Medulla oblongata (tissue), 1 donor: ENCODE measurements around the gene MPC1.
"Not testable (repeated sequence)": the region's sequence is repeated elsewhere in the genome, so short reads cannot be mapped to it uniquely, and the experiment has no call there.

ENCODE experiments used
- DNase-seq: peaks from one replicate; pipeline ENCODE4 v3.0.0-alpha.2; 2015; ENCODE audit errors: extremely low spot score

The MPC1 gene

DNA sequence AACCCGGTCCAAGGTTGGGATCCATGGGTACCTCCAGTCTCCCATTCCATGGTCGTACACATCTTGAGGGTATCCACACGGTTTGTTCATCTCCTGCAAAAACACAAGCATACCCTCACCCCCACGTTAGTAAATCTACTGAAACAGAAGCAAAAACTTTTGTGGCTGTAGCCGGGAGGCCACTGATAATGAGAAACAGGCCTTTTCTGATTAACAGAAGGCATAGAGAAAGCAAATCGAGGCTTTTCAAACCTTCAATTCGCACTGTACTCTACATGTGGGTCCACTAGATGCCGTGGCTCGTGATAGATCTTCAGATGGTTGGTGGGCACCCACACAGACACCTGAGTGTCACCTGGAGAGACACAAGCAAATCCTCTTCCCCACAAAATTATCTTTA is 37.1 kb downstream of the MPC1 start:
- DNase-seq = not testable (repeated sequence)

- DNase-seq = not testable (repeated sequence)
These were observed 37.8 kb downstream of the MPC1 start for GRCh38 chr6:166344921-166345320.

- DNase-seq = no peak
These were observed 38.5 kb downstream of the MPC1 start for GRCh38 chr6:166344240-166344639.

DNA sequence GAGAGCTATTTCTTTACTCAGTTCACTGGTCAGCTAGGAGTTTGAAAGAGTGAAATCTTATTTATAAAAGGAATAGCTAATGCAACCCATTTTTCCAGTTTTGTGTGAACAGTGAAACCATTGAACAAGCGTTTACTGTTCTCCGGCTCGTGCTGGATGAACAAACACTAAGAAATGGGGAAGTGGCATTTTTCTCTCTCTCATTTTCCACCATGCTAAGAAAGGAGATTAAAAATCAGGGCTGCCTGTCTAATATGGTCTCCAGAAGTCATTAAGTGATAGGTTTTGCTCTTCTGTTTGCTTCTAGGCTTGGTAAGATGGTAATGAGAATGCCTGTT is 39.6 kb downstream of the MPC1 start:
- no peak for DNase-seq

- DNase-seq = peak; percentile 86
These were observed 40.2 kb downstream of the MPC1 start, which contains the start of gene SFT2D1 for GRCh38 chr6:166342349-166343149. TSS of gene SFT2D1 (minus strand) at chr6:166342545. CDS start at chr6:166342481, 64 bp downstream.

DNA sequence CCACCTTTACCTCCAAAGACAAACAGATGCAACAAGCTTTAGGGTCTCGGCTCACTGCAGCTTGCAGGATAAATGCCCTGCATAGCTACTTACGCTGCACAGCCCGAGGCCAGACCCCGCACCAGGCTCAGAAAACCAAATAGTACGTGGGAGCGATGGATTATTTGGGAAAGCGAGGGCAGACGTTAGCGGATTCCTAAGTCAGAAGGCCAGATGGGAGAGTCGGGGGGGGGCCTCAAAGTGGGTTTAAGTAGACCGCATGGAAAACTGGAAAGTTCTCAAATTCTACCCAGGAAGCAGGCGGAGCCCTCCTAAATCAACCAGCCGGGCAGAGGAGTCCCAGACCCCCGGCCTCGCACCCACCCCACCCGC is 40.8 kb downstream of the MPC1 start:
- DNase-seq = no peak

DNA sequence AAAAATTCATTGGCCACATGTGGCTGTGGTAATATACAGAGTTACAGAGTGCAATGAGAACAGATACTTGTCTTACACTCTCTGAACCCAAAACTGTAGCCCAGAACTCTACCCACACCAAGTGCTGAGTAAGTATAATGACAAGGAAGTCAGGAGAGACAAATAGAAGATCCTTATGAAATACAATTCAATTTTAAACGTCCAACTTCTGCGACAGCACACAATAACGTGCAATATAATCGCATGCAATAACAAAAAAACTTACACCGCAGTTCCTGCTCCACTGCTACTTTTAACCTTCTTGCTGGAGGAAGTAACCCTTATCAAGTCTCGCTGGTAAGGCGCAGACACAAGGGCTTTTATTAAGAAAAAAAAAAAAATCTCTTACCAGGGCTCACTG is 41.3 kb downstream of the MPC1 start:
- no peak for DNase-seq

DNA sequence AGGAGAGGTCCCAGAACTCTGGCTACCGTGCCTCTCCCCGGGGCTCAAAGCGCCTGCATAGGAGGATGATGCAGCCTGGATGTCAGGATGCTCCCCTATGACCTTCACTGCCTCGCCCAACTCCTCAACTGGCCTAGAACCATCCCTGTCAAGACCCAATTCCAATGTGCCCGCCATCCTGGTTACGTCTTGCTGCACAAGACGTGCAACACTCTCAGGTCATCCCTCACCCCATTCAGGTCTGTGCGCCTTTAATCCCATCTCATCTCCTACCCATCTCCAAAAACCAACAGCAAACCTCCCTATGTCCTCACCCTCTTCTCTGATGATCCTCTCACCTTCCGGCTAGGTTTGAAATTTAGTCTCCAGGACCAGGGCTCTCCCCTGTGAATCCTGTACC is 43.9 kb downstream of the MPC1 start:
- no peak for DNase-seq

GRCh38 chr6:166336847-166337246 is 45.9 kb downstream of the MPC1 start:
- DNase-seq = no peak

GRCh38 chr6:166335378-166336302 is 47.1 kb downstream of the MPC1 start:
- DNase-seq = no peak

DNA sequence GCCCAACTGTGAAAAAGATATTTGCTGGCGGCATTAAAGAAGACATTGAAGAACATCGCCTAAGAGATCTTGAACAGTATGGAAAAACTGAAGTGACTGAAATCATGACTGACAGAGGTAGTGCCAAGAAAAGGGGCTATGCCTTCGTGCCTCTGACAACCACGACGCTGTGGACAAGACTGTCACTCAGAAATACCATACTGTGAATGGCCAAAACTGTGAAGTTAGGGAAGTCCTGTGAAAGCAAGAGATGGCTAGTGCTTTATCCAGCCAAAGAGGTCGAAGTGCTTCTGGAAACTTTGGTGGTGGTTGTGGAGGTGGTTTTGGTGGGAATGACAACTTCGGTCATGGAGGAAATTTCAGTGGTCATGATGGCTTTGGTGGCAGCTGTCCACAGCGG is 47.9 kb downstream of the MPC1 start:
- no peak for DNase-seq

DNA sequence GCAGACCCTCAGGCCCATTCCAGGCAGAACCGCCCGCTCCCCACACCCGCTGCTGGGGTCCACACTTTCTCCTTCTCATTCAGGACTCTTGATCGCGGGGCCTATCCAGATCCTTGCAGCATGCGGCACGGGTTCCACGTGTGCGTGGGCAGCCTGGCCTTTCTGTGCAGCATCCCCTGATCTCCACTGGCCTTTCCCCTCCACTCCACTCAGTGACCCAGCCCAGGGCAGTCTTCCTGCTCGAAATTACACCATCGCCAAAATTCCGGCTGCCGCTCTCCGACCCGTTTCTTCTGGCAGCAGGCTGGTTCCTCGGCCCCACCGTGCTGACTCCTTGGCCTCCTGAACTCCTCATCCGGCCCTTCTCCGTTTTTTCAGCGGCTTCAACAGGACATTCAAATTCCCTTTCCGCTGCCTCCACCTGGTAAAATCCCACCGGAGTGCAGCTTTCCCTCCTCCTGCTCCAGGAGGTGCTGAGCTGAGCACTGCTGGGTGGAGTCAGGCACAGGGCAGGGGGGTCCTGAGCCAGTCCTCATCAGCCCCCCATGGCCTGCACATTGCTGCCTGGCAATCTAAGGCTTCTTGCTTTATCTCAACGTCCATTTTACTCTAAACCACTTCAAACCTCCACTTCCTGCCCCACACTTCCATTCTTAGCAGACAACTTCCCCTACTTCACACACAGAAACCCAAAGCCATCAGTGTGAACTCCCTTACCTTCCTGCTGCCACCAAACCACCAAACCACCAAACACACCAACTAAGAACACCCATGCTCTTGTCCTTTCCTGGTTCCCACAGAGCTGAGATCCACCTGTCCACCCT is 49.4 kb downstream of the MPC1 start:
- DNase-seq = no peak

GRCh38 chr6:166331503-166332415 is 51.0 kb downstream of the MPC1 start:
- peak; percentile 50 for DNase-seq

DNA sequence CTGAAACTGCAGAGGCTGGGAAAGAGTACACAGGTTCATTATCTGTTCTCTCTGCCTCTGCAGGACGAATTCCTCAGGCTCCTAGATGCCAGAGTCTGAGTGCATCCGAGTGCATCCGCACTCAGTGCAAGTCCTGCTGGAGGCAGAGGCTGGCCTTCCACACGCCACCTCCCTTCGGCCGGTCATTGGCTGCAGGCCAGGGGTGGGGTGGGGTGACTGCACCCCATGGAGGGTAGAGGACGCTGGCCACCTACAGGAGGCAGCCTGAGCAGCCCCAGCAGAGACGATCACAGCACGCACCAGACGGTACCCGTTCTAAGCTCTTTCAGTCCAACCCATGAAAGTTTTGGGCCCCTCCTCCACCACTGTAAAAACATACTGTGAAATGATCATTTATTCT is 52.1 kb downstream of the MPC1 start:
- peak; percentile 78 for DNase-seq

- DNase-seq = no peak
These were observed 57.2 kb downstream of the MPC1 start for GRCh38 chr6:166325383-166326042.

DNA sequence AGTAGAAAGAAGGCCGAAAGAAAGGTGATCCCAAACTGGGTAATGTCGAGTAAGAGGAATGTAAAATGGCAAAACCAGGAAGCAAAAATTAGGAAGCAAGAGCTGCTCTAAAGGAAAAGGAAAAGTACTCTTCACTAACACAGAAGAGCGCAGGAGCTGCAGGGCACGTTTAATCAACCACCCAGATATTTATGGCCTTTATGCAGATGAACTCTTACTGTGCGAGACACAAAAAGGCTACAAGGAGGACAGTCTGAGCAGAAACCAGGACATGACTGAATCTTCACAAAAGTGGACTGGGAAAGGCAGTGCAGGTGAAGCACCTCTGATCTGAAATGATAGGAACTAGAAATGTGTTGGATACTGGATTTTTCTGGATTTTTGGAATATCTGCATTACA is 59.3 kb downstream of the MPC1 start:
- DNase-seq = no peak

GRCh38 chr6:166318649-166319600 is 63.8 kb downstream of the MPC1 start:
- no peak for DNase-seq

- no peak for DNase-seq
These were observed 64.5 kb downstream of the MPC1 start for GRCh38 chr6:166318227-166318626.
